ENCODE measurements around the gene NISCH.
"Not testable (repeated sequence)": the region's sequence is repeated elsewhere in the genome, so short reads cannot be mapped to it uniquely, and the experiment has no call there.

The NISCH gene

GRCh38 chr3:52516509-52517195, 61.2 kb downstream of the NISCH start:
- FAIRE-seq = no peak

- FAIRE-seq = no peak
These were observed 62.7 kb downstream of the NISCH start for GRCh38 chr3:52517796-52518722.

GRCh38 chr3:52518723-52519444, 63.5 kb downstream of the NISCH start:
- FAIRE-seq = no peak

GRCh38 chr3:52519445-52520140, 64.2 kb downstream of the NISCH start:
- FAIRE-seq = no peak

GRCh38 chr3:52520141-52520667, 64.8 kb downstream of the NISCH start:
- FAIRE-seq = no peak

GRCh38 chr3:52520716-52521487, 65.5 kb downstream of the NISCH start:
- FAIRE-seq = no peak

- no peak for FAIRE-seq
These were observed 66.1 kb downstream of the NISCH start for GRCh38 chr3:52521488-52521824.

- FAIRE-seq = no peak
These were observed 66.7 kb downstream of the NISCH start for GRCh38 chr3:52521881-52522650.

- no peak for FAIRE-seq
These were observed 67.3 kb downstream of the NISCH start for GRCh38 chr3:52522651-52523251.

- FAIRE-seq = no peak
These were observed 68.2 kb downstream of the NISCH start for GRCh38 chr3:52523386-52524257.

GRCh38 chr3:52524258-52524751, 68.9 kb downstream of the NISCH start:
- FAIRE-seq = no peak

GRCh38 chr3:52524752-52525679, 69.6 kb downstream of the NISCH start:
- FAIRE-seq = no peak

- FAIRE-seq = no peak
These were observed 70.5 kb downstream of the NISCH start for GRCh38 chr3:52525680-52526561.

- FAIRE-seq = not testable (repeated sequence)
These were observed 71.3 kb downstream of the NISCH start for GRCh38 chr3:52526671-52527038.

- no peak for FAIRE-seq
These were observed 71.8 kb downstream of the NISCH start for GRCh38 chr3:52527039-52527731.
